HepG2 (cell line): ENCODE measurements around the gene SRD5A3. TPM values are rescaled to one million over a fixed set of nuclear protein-coding genes. Genes with fewer than 3 reads are reported as not detected.
A peak's percentile ranks its signal among the peaks of the same experiment; 100 is the strongest.

Source experiments
- ARNT ChIP-seq: fragments of 450-650 bp; IDR thresholded peaks from 2 replicates; pipeline ENCODE4 v1.6.1; 2017
- EEA1 ChIP-seq: sonication (generic); formaldehyde crosslinking; IDR thresholded peaks from 2 replicates; pipeline ENCODE4 v1.5.1; 2020; ENCODE audit warnings: mild to moderate bottlenecking, missing genetic modification reagents, borderline replicate concordance
- FIP1L1 ChIP-seq: fragments of 200-400 bp; formaldehyde crosslinking; IDR thresholded peaks from 2 replicates; pipeline ENCODE4 v1.6.1; 2018; ENCODE audit warnings: low read depth, mild to moderate bottlenecking, low read length, moderate library complexity, borderline replicate concordance; ENCODE audit not compliant: insufficient read depth
- GLMP ChIP-seq: sonication (generic); formaldehyde crosslinking; IDR thresholded peaks from 2 replicates; pipeline ENCODE4 v1.9.0; 2021; ENCODE audit warnings: missing genetic modification reagents, mild to moderate bottlenecking, borderline replicate concordance
- HOXD1 ChIP-seq: sonication (generic); formaldehyde crosslinking; IDR thresholded peaks from 2 replicates; pipeline ENCODE4 v1.5.0; 2020; ENCODE audit warnings: missing genetic modification reagents
- IRX3 ChIP-seq: sonication (generic); formaldehyde crosslinking; IDR thresholded peaks from 2 replicates; pipeline ENCODE4 v1.8.1; 2023; ENCODE audit warnings: mild to moderate bottlenecking, low read depth, missing genetic modification reagents, borderline replicate concordance
- KDM6A ChIP-seq: IDR thresholded peaks from 2 replicates; pipeline ENCODE4 v1.6.1; 2016; ENCODE audit warnings: low read depth
- KLF12 ChIP-seq: sonication (generic); formaldehyde crosslinking; IDR thresholded peaks from 2 replicates; pipeline ENCODE4 v1.4.0; 2020; ENCODE audit warnings: missing genetic modification reagents, borderline replicate concordance
- PAWR ChIP-seq: sonication (generic); formaldehyde crosslinking; IDR thresholded peaks from 2 replicates; pipeline ENCODE4 v1.4.0; 2020; ENCODE audit warnings: missing genetic modification reagents, mild to moderate bottlenecking, borderline replicate concordance
- PAXIP1 ChIP-seq: sonication (generic); formaldehyde crosslinking; conservative IDR thresholded peaks from 2 replicates; pipeline ENCODE4 v1.4.0; 2020; ENCODE audit warnings: mild to moderate bottlenecking, missing genetic modification reagents, moderate library complexity
- SMC3 ChIP-seq: IDR thresholded peaks from 2 replicates; pipeline ENCODE4 v1.6.1; 2011; ENCODE audit warnings: low read length, improper control_type of control experiment
- ZKSCAN5 ChIP-seq: sonication (generic); formaldehyde crosslinking; IDR thresholded peaks from 2 replicates; pipeline ENCODE4 v1.5.1; 2020; ENCODE audit warnings: mild to moderate bottlenecking, missing genetic modification reagents
- ZNF407 ChIP-seq: sonication (generic); formaldehyde crosslinking; IDR thresholded peaks from one replicate; pipeline ENCODE4 v1.5.1; 2020; ENCODE audit warnings: mild to moderate bottlenecking, missing genetic modification reagents; ENCODE audit errors: not compliant biosample characterization
- ZNF652 ChIP-seq: IDR thresholded peaks from 2 replicates; pipeline ENCODE4 v1.6.1; 2016; ENCODE audit warnings: low read depth, borderline replicate concordance
- ZNF850 ChIP-seq: sonication (generic); formaldehyde crosslinking; conservative IDR thresholded peaks from 2 replicates; pipeline ENCODE4 v1.9.0; 2021; ENCODE audit warnings: mild to moderate bottlenecking, missing genetic modification reagents
- ZNF878 ChIP-seq: sonication (generic); formaldehyde crosslinking; IDR thresholded peaks from 2 replicates; pipeline ENCODE4 v1.8.1; 2023; ENCODE audit warnings: mild to moderate bottlenecking, missing genetic modification reagents, moderate library complexity
- polyA plus RNA-seq, 8 experiments: library from polyadenylated mRNA; depleted of rRNA in 3 of 8; stranded (reverse) in 7 of 8; unstranded in 1 of 8; fragments of >200 nt; fragmentation: Illumina TruSeq in 4 of 8; extraction: Trizol in 4 of 8; gene quantifications; 2 replicates each; pipeline versions ENCODE4 v1.2.1 to v1.2.3, GENCODE V29; 2011 to 2016; ENCODE audit warnings: low read depth in 4 of 8, missing spikeins in 1 of 8, mixed read lengths in 1 of 8; ENCODE audit not compliant: insufficient read depth in 1 of 8
- total RNA-seq, 5 experiments: library from RNA; depleted of rRNA; stranded (reverse); fragments of >200 nt; fragmentation: Illumina TruSeq; extraction: Trizol; gene quantifications; 2 replicates each; pipeline ENCODE4 v1.2.3, GENCODE V29; 2016; ENCODE audit warnings: low read depth in 1 of 5

SRD5A3 gene
- total and polyA plus RNA-seq, 2 of the 13 experiments (the other 11 are each of a cell fraction or from before 2014, with no cell fraction given): 12.4 to 18.4 TPM

DNA sequence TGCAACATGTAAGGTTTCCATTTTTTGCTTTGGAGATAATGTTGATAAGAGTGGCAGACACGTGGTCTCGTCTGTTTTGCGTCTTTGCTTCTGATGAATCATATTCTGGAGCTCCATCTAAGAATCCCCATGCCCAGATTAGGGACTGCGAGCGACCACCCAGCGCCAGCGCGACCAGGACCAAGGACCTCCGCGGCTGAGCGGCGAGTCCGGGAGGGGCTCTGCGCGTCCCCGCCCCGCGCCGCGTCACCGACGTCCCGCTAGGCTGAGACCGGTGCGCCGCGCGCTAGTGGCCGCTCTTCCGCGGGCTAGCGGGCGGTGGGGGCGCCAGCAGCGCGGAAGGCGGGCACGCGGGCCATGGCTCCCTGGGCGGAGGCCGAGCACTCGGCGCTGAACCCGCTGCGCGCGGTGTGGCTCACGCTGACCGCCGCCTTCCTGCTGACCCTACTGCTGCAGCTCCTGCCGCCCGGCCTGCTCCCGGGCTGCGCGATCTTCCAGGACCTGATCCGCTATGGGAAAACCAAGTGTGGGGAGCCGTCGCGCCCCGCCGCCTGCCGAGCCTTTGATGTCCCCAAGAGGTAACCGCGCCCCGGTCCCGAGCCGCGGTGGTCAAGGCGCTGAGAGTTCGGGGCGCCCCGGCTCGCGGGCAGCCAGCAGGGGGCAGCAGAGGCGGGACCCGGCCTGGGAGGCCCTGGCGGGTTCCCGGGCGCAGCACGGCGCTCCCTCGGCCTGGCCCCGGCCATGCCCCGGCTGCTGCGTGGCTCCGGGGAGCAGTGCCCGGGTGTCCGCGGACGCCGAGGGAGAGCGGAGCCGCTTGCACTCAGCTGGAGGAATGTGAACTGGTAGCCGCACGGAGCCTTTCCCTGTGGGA is at the start of gene SRD5A3 (continued):
- no peak for TF ChIP-seq KDM6A (CRISPR knock-in tag)
- TF ChIP-seq ZNF878 (CRISPR knock-in tag): no peak
- no peak for TF ChIP-seq ARNT
- no peak for TF ChIP-seq ZKSCAN5 (CRISPR knock-in tag)
- peak; percentile 59; the same call in 1 of the 2 replicates for TF ChIP-seq IRX3 (CRISPR knock-in tag)
- peak; percentile 83 for TF ChIP-seq ZNF407 (CRISPR knock-in tag)
- no peak for TF ChIP-seq ZNF652 (CRISPR knock-in tag)
- 0 out of 2 replicates have a peak, but pooled peaks have one; percentile 47 for TF ChIP-seq GLMP
- no peak for TF ChIP-seq PAWR (CRISPR knock-in tag)
- peak; percentile 80; the same call in 1 of the 2 replicates for TF ChIP-seq EEA1
- no peak for TF ChIP-seq FIP1L1
- TF ChIP-seq SMC3: peak; percentile 7; the same call in 1 of the 2 replicates
- TF ChIP-seq KLF12 (CRISPR knock-in tag): peak; percentile 87
- TF ChIP-seq ZNF850: 0 out of 2 replicates have a peak, but pooled peaks have one; percentile 11
- TF ChIP-seq HOXD1 (CRISPR knock-in tag): no peak
- peak; percentile 34; the same call in 1 of the 2 replicates for TF ChIP-seq PAXIP1 (CRISPR knock-in tag)
